ENCODE measurements around the gene C8G. TPM values are rescaled to one million over a fixed set of nuclear protein-coding genes. Genes with fewer than 3 reads are reported as not detected.

C8G gene
- total RNA-seq, 1 donor from 2014 or later, result not detected

Other genes starting within 250 kb of the C8G start
- 11.0 TPM for gene DIPK1B, start 232.7 kb upstream of the C8G start, total RNA-seq
- gene LCN10, start 202.3 kb upstream of the C8G start, total RNA-seq, result 2.1 TPM
- gene LCN6, start 196.7 kb upstream of the C8G start, total RNA-seq, result not detected
- gene LCN8, start 187.0 kb upstream of the C8G start, total RNA-seq, result not detected
- gene LCN15, start 180.7 kb upstream of the C8G start, total RNA-seq, result not detected
- 28.7 TPM for gene TMEM141, start 153.9 kb upstream of the C8G start, total RNA-seq
- 1.0 TPM for gene CCDC183, start 148.9 kb upstream of the C8G start, total RNA-seq
- 34.4 TPM for gene RABL6, start 137.3 kb upstream of the C8G start, total RNA-seq
- gene AJM1, start 102.8 kb upstream of the C8G start, total RNA-seq, result 0.52 TPM
- 109 TPM for gene PHPT1, start 95.8 kb upstream of the C8G start, total RNA-seq
- gene MAMDC4, start 92.9 kb upstream of the C8G start, total RNA-seq, result 0.52 TPM
- gene EDF1, start 78.9 kb upstream of the C8G start, total RNA-seq, result 196 TPM
- 4.7 TPM for gene TRAF2, start 58.7 kb upstream of the C8G start, total RNA-seq
- 45.4 TPM for gene FBXW5, start 505 bp upstream of the C8G start, total RNA-seq
- gene LCN12, start 7.0 kb downstream of the C8G start, total RNA-seq, result not detected
- gene PTGDS, start 32.3 kb downstream of the C8G start, total RNA-seq, result 4.2 TPM
- under 0.01 TPM for gene LCNL1, start 37.8 kb downstream of the C8G start, total RNA-seq
- gene PAXX, start 47.2 kb downstream of the C8G start, total RNA-seq, result 2.1 TPM
- not detected for gene CLIC3, start 51.3 kb downstream of the C8G start, total RNA-seq
- gene ABCA2, start 83.0 kb downstream of the C8G start, total RNA-seq, result 5.2 TPM
- gene FUT7, start 86.8 kb downstream of the C8G start, total RNA-seq, result not detected
- 5.7 TPM for gene NPDC1, start 100.9 kb downstream of the C8G start, total RNA-seq
- gene ENTPD2, start 108.8 kb downstream of the C8G start, total RNA-seq, result 5.2 TPM
- gene SAPCD2, start 125.3 kb downstream of the C8G start, total RNA-seq, result 1.0 TPM
- 1.0 TPM for gene UAP1L1, start 132.3 kb downstream of the C8G start, total RNA-seq
- gene MAN1B1, start 141.7 kb downstream of the C8G start, total RNA-seq, result 31.8 TPM
- 19.8 TPM for gene DPP7, start 169.5 kb downstream of the C8G start, total RNA-seq
- gene GRIN1, start 193.9 kb downstream of the C8G start, total RNA-seq, result not detected
- not detected for gene LRRC26, start 224.8 kb downstream of the C8G start, total RNA-seq
- gene TMEM210, start 226.8 kb downstream of the C8G start, total RNA-seq, result not detected
- 21.4 TPM for gene ANAPC2, start 243.3 kb downstream of the C8G start, total RNA-seq
- 47.0 TPM for gene SSNA1, start 243.4 kb downstream of the C8G start, total RNA-seq